ENCODE data around the gene ICA1L.

The ICA1L gene

DNA sequence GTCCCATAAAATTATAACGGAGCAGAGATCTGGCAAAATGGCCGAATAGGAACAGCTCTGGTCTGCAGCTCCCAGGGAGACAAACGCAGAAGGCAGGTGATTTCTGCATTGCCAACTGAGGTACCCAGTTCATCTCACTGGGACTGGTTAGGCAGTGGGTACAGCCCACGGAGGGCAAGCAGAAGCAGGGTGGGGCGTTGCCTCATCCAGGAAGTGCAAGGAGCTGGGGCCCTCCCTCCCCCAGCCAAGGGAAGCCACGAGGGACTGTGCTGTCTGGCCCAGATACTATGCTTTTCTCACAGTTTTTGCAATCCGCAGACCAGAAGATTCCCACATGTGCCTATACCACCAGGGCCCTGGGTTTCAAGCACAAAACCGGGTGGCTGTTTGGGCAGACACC, 22.8 kb downstream of the ICA1L start:
- no peaks in the 10 kb centered on the region for H3K27me3 ChIP-seq (ENCODE audit: control insufficient read depth in 5 of 5, insufficient read depth in 4 of 5, low read length in 5 of 5)
- H3K36me3 ChIP-seq (ENCODE audit: control insufficient read depth in 5 of 5, insufficient read depth in 5 of 5, low read length in 5 of 5): no peaks in the 10 kb centered on the region
- H3K9me3 ChIP-seq (ENCODE audit: control insufficient read depth in 5 of 5, low read length in 5 of 5): no peaks in the 10 kb centered on the region
- H3K4me1 ChIP-seq (ENCODE audit: control insufficient read depth in 5 of 5, insufficient read depth in 5 of 5, low read length in 5 of 5): peaks cover 0 to 8% (median 7%) of the 10 kb centered on the region in 5 donors
- no peak overlapping the region for H3K27ac ChIP-seq (ENCODE audit: low read depth, low read length)
- H3K9ac ChIP-seq (ENCODE audit: low read length in 5 of 5): no peak overlapping the region
- peak overlapping the region in 4 of 5 donors; percentile 22 to 45 (median 34) for H3K4me3 ChIP-seq (ENCODE audit: low read depth in 1 of 5, low read length in 5 of 5)

DNA sequence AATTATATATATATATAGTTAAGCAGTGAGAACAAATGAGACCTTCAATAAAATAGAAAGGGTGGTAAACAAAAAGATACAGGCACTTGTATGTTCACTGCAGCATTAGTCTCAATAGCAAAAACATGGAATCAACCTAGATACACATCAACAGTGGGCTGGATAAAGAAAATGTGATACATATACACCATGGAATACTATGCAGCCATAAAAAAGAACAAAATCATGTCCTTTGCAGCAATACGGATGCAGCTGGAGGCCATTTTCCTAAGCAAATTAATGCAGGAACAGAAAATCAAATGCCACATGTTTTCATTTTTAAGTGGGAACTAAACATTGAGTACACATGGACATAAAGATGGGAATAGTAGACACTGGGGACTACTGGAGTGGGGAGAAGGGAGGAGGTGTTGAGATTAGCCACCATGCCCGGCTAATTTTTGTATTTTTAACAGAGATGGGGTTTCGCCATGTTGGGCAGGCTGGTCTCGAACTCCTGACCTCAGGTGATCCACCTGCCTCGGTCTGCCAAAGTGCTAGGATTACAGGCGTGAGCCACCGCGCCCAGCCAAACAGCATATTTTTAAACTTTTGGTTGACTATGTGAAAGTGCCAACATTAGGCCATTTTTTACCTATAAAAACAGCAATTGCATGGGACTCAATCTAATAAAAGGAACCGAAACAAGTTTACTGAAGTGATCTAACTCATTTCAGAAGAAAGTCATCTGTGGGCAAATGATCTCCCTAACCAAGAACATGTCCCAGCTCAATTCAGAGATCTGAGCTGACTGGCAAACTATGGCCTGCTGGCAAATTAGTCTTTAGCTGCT, 23.7 kb downstream of the ICA1L start:
- Histone ChIP-seq H3K27ac (ENCODE audit: low read depth, low read length) (no peak overlapping the region), H3K9ac (ENCODE audit: low read length in 5 of 5) (no peak overlapping the region), H3K4me3 (ENCODE audit: low read depth in 1 of 5, low read length in 5 of 5) (no peak overlapping the region), H3K4me1 (ENCODE audit: control insufficient read depth in 5 of 5, insufficient read depth in 5 of 5, low read length in 5 of 5) (peaks cover 0 to 8% (median 7%) of the 10 kb centered on the region in 5 donors), H3K36me3 (ENCODE audit: control insufficient read depth in 5 of 5, insufficient read depth in 5 of 5, low read length in 5 of 5) (no peaks in the 10 kb centered on the region), H3K27me3 (ENCODE audit: control insufficient read depth in 5 of 5, insufficient read depth in 4 of 5, low read length in 5 of 5) (no peaks in the 10 kb centered on the region), H3K9me3 (ENCODE audit: control insufficient read depth in 5 of 5, low read length in 5 of 5) (peaks cover 0 to 6% (median 5%) of the 10 kb centered on the region in 5 donors)

DNA sequence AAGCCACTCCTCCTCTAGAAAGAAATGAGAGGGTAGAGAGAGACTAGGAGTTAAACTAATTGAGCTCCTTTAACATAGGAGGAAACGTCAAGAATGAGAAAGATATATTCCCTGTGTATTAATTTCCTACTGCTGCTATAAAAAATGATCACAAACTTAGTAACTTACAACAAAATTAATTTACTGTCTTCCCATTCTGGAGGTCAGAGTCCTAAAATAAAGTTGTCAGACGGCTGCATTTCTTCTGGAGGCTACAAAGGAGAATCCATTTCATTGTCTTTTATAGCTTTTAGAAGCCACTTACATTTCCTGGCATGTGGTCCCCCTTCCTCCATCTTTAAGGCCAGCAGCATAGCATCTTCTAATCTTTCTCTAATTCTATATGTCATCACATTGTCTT, 26.9 kb downstream of the ICA1L start:
- H3K4me1 ChIP-seq (ENCODE audit: control insufficient read depth in 5 of 5, insufficient read depth in 5 of 5, low read length in 5 of 5): peaks cover 0 to 8% (median 7%) of the 10 kb centered on the region in 5 donors

DNA sequence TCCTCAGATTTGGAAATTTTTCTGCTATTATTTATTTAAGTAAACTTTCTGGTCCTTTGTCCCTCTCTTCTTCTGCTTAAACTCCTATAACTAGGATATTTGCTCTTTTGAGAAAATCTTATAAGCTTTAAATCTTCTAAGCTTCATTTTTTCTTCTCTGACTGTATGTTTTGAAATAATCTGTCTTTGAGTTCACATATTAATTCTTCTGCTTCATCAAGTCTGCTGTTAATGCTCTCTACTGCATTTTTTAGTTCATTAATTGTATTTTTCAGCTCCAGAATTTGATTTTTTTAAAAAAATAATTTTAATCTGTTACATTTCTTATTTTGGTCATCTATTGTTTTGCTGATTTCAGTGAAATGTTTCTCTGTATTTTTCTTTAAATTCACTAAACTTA, 28.9 kb downstream of the ICA1L start:
- no peaks in the 10 kb centered on the region for H3K36me3 ChIP-seq (ENCODE audit: control insufficient read depth in 5 of 5, insufficient read depth in 5 of 5, low read length in 5 of 5)
- no peak overlapping the region for H3K4me3 ChIP-seq (ENCODE audit: low read depth in 1 of 5, low read length in 5 of 5)
- H3K27ac ChIP-seq (ENCODE audit: low read depth, low read length): no peak overlapping the region

More for the DNA sequence above, 26.9 kb downstream of the ICA1L start:
- Histone ChIP-seq H3K9me3 (ENCODE audit: control insufficient read depth in 5 of 5, low read length in 5 of 5) (peaks cover 0 to 8% (median 6%) of the 10 kb centered on the region in 5 donors), H3K9ac (ENCODE audit: low read length in 5 of 5) (no peak overlapping the region), H3K36me3 (ENCODE audit: control insufficient read depth in 5 of 5, insufficient read depth in 5 of 5, low read length in 5 of 5) (no peaks in the 10 kb centered on the region), H3K4me3 (ENCODE audit: low read depth in 1 of 5, low read length in 5 of 5) (no peak overlapping the region), H3K27ac (ENCODE audit: low read depth, low read length) (no peak overlapping the region), H3K27me3 (ENCODE audit: control insufficient read depth in 5 of 5, insufficient read depth in 4 of 5, low read length in 5 of 5) (no peaks in the 10 kb centered on the region)

DNA sequence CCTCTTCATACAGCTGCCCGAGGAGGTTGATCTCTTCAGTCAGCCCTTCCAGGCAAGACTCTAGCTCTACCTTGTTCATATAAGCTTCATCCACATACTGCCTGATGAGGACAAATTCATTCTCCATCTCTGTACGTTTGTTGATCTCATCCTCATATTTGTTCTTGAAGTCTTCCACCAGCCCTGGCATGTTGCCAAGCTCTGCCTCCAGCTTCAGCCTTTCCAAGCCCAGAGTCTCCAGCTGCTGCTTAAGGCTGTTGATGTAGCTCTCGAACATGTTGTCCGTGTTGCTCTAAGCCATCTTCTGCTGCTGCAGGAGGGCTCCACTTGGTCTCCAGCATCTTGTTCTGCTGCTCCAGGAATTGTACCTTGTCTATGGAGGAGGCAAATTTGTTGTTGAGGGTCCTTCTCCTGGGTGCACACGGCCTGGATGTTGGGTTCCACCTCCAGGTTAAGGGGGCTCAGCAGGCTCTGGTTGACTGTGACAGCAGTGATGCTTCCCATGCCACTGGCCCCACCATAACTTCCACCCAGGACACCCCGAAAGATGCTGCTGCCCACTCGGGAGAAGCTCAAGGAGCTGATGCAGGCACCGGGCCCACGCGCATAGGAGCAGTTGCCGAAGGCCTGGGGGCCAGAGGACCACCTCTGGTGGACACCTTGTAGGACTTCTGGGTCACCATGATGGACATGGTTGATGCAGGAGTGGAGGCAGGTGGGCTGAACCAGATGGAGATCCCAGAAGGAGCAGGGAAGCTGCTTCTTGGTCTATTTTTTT, 30.3 kb downstream of the ICA1L start:
- no peaks in the 10 kb centered on the region for H3K4me1 ChIP-seq (ENCODE audit: control insufficient read depth in 5 of 5, insufficient read depth in 5 of 5, low read length in 5 of 5)
- no peaks in the 10 kb centered on the region for H3K27me3 ChIP-seq (ENCODE audit: control insufficient read depth in 5 of 5, insufficient read depth in 4 of 5, low read length in 5 of 5)
- no peaks in the 10 kb centered on the region for H3K36me3 ChIP-seq (ENCODE audit: control insufficient read depth in 5 of 5, insufficient read depth in 5 of 5, low read length in 5 of 5)
- peaks cover 0 to 8% (median 6%) of the 10 kb centered on the region in 5 donors for H3K9me3 ChIP-seq (ENCODE audit: control insufficient read depth in 5 of 5, low read length in 5 of 5)
- H3K9ac ChIP-seq (ENCODE audit: low read length in 5 of 5): no peak overlapping the region
- no peak overlapping the region for H3K27ac ChIP-seq (ENCODE audit: low read depth, low read length)
- no peak overlapping the region for H3K4me3 ChIP-seq (ENCODE audit: low read depth in 1 of 5, low read length in 5 of 5)

More for the DNA sequence above, 28.9 kb downstream of the ICA1L start:
- no peak overlapping the region for H3K9ac ChIP-seq (ENCODE audit: low read length in 5 of 5)
- H3K27me3 ChIP-seq (ENCODE audit: control insufficient read depth in 5 of 5, insufficient read depth in 4 of 5, low read length in 5 of 5): no peaks in the 10 kb centered on the region
- H3K4me1 ChIP-seq (ENCODE audit: control insufficient read depth in 5 of 5, insufficient read depth in 5 of 5, low read length in 5 of 5): no peaks in the 10 kb centered on the region
- peaks cover 0 to 8% (median 6%) of the 10 kb centered on the region in 5 donors for H3K9me3 ChIP-seq (ENCODE audit: control insufficient read depth in 5 of 5, low read length in 5 of 5)

DNA sequence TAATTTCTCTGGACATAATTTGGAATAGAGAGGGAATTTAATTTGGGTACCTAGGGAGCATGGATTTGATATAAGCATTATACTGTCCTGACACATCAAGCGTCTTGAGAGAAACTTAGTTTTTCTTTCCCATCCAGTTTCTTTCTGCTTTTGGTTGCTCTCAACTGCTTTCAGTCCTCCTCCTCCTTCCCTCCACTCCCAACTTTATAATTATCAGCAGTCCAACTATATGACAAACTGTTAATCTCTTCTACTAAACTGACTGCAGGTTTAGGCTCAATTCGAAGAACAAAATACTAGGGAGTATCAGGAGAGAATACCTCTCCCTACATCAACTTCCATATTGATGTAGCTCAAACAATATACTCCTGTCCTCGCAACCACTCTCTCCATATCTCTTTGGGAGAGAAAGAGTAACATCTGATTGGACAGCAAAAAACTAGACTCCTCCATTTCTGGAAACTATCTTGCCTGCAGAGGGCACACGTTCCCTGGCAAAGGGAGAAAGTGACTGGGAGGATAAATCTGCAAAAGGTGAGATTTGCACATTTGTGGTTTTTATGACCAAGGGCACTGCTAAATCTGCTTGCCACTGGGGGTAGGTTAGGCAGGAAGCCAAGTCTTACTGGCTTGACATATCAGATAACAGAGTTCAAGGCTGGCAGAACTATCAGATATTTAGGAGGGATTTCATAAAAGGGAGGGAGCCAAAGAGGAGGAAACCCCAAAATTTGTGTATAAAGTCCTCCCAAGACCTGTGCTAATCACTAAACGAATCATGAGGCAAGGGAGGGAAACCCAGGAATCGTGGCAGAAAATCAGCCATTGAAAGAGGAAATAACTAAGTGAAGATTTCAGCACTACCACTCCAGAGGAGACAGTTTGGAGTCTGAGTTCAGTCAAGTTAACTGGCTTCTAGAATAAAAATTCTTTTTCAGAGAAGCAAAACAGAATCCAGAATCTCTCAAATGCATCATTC, 40.0 kb downstream of the ICA1L start:
- Histone ChIP-seq H3K27me3 (ENCODE audit: control insufficient read depth in 5 of 5, insufficient read depth in 4 of 5, low read length in 5 of 5) (no peaks in the 10 kb centered on the region), H3K9ac (ENCODE audit: low read length in 5 of 5) (peak overlapping the region in 1 of 5 donors; percentile 56), H3K36me3 (ENCODE audit: control insufficient read depth in 5 of 5, insufficient read depth in 5 of 5, low read length in 5 of 5) (no peaks in the 10 kb centered on the region), H3K4me3 (ENCODE audit: low read depth in 1 of 5, low read length in 5 of 5) (peak overlapping the region in 1 of 5 donors; percentile 19), H3K9me3 (ENCODE audit: control insufficient read depth in 5 of 5, low read length in 5 of 5) (no peaks in the 10 kb centered on the region), H3K27ac (ENCODE audit: low read depth, low read length) (no peak overlapping the region), H3K4me1 (ENCODE audit: control insufficient read depth in 5 of 5, insufficient read depth in 5 of 5, low read length in 5 of 5) (peaks cover 0 to 8% (median 7%) of the 10 kb centered on the region in 5 donors)

DNA sequence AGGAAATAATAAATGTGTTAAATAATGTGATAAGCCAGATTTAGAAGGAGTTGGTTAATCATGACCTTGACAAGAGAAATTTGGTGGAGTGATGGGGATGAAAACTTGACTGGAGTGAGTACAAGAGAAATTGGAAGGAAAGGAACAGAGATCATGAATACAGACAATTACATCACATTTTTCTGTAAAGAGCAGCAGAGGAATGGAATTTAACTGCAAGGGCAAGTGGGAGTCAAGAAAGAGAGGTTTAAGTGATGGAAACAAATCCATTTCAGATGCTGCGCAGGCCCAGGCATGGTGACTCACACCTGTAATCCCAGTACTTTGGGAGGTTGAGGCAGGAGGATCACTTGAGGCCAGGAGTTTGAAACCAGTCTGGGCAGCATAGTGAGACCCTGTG, 46.7 kb downstream of the ICA1L start:
- Histone ChIP-seq H3K4me1 (ENCODE audit: control insufficient read depth in 5 of 5, insufficient read depth in 5 of 5, low read length in 5 of 5) (no peaks in the 10 kb centered on the region), H3K27me3 (ENCODE audit: control insufficient read depth in 5 of 5, insufficient read depth in 4 of 5, low read length in 5 of 5) (no peaks in the 10 kb centered on the region), H3K9ac (ENCODE audit: low read length in 5 of 5) (no peak overlapping the region), H3K27ac (ENCODE audit: low read depth, low read length) (no peak overlapping the region), H3K4me3 (ENCODE audit: low read depth in 1 of 5, low read length in 5 of 5) (no peak overlapping the region), H3K9me3 (ENCODE audit: control insufficient read depth in 5 of 5, low read length in 5 of 5) (no peaks in the 10 kb centered on the region), H3K36me3 (ENCODE audit: control insufficient read depth in 5 of 5, insufficient read depth in 5 of 5, low read length in 5 of 5) (no peaks in the 10 kb centered on the region)

DNA sequence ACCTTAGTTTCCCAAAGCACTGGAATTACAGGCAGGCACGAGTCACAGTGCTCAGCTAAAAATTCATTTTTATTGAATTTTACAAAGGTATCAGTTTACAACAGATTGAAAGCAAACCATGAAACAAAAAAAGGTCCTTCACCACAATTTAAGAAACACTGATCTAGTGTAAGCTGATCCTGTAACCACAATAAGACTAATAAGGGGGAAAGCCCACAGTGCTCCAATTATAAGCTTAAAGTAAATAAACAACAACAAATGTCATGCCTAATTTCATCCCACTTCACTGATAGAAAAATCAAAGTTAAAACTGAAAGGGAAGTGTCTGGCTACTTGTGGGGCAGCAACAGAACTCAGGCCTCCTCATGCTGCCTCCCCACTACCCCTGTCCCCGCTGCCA, 49.2 kb downstream of the ICA1L start:
- Histone ChIP-seq H3K9ac (ENCODE audit: low read length in 5 of 5) (no peak overlapping the region), H3K27me3 (ENCODE audit: control insufficient read depth in 5 of 5, insufficient read depth in 4 of 5, low read length in 5 of 5) (no peaks in the 10 kb centered on the region), H3K4me3 (ENCODE audit: low read depth in 1 of 5, low read length in 5 of 5) (no peak overlapping the region), H3K36me3 (ENCODE audit: control insufficient read depth in 5 of 5, insufficient read depth in 5 of 5, low read length in 5 of 5) (no peaks in the 10 kb centered on the region), H3K27ac (ENCODE audit: low read depth, low read length) (no peak overlapping the region), H3K9me3 (ENCODE audit: control insufficient read depth in 5 of 5, low read length in 5 of 5) (no peaks in the 10 kb centered on the region), H3K4me1 (ENCODE audit: control insufficient read depth in 5 of 5, insufficient read depth in 5 of 5, low read length in 5 of 5) (no peaks in the 10 kb centered on the region)

DNA sequence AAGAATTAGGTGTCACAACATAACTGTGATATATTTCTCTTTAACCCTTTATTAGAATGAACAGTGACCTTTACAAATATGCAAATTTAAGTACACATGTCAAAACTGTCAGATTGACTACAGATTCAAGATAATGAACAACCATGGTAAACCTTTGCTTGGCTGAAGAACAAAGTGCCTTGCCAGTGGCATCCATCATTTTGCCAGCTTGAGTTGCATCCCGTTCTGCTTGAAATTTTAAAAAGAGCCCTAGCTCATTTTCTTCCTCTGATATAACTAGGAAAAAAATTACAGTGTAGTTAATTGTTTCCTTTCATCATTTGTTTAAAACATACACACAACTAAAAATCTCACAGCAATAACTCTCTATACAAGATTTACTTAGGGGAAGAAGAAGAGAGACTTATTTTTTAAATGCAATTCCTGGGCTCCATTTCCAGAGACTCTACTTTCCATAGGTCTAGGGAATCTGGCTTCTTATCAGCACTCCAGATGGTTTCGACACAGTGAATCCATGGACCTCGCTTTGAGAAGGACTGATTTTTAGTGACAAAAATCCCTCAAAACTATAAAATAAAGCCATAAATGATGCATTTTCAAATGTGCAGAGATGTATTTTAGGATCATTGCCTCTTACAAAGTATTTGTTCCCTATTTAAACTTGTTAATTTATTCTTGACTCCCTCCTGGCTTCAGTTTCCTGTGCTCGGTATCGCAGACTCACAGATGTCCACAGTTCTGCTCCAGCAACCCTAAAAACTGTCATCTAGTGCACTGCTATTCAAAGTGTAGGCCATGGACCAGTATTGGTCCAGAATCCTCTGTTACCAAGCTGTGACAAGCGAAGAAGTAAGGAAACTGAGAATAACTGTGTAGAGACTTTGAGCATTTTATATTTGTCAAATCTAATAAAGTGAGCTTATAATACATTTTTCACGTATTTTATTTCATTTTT, 50.1 kb downstream of the ICA1L start:
- Histone ChIP-seq H3K36me3 (ENCODE audit: control insufficient read depth in 5 of 5, insufficient read depth in 5 of 5, low read length in 5 of 5) (no peaks in the 10 kb centered on the region), H3K9ac (ENCODE audit: low read length in 5 of 5) (no peak overlapping the region), H3K9me3 (ENCODE audit: control insufficient read depth in 5 of 5, low read length in 5 of 5) (no peaks in the 10 kb centered on the region), H3K4me1 (ENCODE audit: control insufficient read depth in 5 of 5, insufficient read depth in 5 of 5, low read length in 5 of 5) (peaks cover 0 to under 1% (median 0%) of the 10 kb centered on the region in 5 donors), H3K4me3 (ENCODE audit: low read depth in 1 of 5, low read length in 5 of 5) (no peak overlapping the region), H3K27ac (ENCODE audit: low read depth, low read length) (no peak overlapping the region), H3K27me3 (ENCODE audit: control insufficient read depth in 5 of 5, insufficient read depth in 4 of 5, low read length in 5 of 5) (no peaks in the 10 kb centered on the region)

Data from subcutaneous abdominal adipose tissue (tissue), 5 donors.